ENCODE measurements around the gene RCBTB1.

DNA sequence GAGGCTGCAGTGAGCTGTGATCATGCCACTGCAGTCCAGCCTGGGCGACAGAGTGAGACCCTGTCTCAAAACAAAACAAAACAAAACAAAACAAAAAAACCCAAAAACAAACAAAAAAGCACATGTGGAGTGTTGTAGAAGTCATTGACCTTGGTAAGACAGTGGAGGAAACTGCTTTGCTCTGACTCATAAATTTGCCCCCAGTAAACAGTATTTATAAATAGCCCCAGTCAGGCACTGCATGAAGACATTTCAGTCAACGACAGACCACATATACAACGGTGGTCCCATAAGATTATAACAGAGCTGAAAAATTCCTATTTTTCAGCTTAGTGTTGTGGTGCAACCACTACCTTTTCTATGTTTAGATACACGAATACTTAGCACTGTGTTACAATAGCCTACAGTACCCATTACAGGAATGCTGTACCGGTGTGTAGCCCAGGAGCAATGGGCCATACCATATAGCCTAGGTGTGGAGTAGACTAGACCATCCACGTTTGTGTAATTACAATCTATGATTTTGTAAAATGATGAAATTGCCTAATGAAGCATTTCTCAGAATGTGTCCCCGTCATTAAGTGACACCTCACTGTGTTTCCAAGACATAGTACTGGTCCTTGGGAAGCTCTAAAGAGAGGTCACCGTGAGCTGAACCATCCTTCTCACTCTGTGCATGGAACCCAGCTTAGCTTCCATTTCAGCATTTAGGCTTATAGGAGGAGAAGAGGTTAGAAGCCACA, 44.0 kb upstream of the RCBTB1 start:
- TF ChIP-seq, protein P1, sequence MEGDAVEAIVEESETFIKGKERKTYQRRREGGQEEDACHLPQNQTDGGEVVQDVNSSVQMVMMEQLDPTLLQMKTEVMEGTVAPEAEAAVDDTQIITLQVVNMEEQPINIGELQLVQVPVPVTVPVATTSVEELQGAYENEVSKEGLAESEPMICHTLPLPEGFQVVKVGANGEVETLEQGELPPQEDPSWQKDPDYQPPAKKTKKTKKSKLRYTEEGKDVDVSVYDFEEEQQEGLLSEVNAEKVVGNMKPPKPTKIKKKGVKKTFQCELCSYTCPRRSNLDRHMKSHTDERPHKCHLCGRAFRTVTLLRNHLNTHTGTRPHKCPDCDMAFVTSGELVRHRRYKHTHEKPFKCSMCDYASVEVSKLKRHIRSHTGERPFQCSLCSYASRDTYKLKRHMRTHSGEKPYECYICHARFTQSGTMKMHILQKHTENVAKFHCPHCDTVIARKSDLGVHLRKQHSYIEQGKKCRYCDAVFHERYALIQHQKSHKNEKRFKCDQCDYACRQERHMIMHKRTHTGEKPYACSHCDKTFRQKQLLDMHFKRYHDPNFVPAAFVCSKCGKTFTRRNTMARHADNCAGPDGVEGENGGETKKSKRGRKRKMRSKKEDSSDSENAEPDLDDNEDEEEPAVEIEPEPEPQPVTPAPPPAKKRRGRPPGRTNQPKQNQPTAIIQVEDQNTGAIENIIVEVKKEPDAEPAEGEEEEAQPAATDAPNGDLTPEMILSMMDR (conservative IDR thresholded peaks at IDR 0.05) = no peak
- TF ChIP-seq ZFX (IDR thresholded peaks at IDR 0.05) = no peak

Data from C4-2B (cell line).